Nephron progenitor cell (in vitro differentiated cells): ENCODE data around the gene ODF4.
A peak's percentile ranks its signal among the peaks of the same experiment; 100 is the strongest.

ENCODE experiments used
- DNase-seq: peaks from one replicate; pipeline ENCODE4 v3.0.0; 2021
- H3K27ac Mint-ChIP-seq: 2 replicates; pipeline ENCODE4 v1.8.0; 2021; ENCODE audit warnings: mild to moderate bottlenecking, moderate library complexity, mixed read lengths
- H3K27me3 Mint-ChIP-seq: 2 replicates; pipeline ENCODE4 v1.8.0; 2021; ENCODE audit warnings: mild to moderate bottlenecking, low read depth, mixed read lengths; ENCODE audit not compliant: poor library complexity
- H3K36me3 Mint-ChIP-seq: 2 replicates; pipeline ENCODE4 v1.8.0; 2021; ENCODE audit warnings: low read depth, mixed read lengths
- H3K4me1 Mint-ChIP-seq: 2 replicates; pipeline ENCODE4 v1.8.0; 2021; ENCODE audit warnings: mixed read lengths
- H3K4me3 Mint-ChIP-seq: 2 replicates; pipeline ENCODE4 v1.8.0; 2021; ENCODE audit warnings: mild to moderate bottlenecking, moderate library complexity, mixed read lengths
- H3K9me3 Mint-ChIP-seq: 2 replicates; pipeline ENCODE4 v1.8.0; 2021; ENCODE audit warnings: mild to moderate bottlenecking, moderate library complexity, mixed read lengths
- CTCF ChIP-seq: fragments of 200-600 bp; sonication (generic); IDR thresholded peaks from 2 replicates; pipeline ENCODE4 v1.5.0; 2021; ENCODE audit warnings: antibody characterized with exemption

ODF4 gene

GRCh38 chr17:8300226-8300625 lies 39.4 kb upstream of the ODF4 start:
- TF ChIP-seq CTCF = no peak
- no peak for DNase-seq
- H3K27ac Mint-ChIP-seq = no peak overlapping the region
- H3K4me1 Mint-ChIP-seq = peaks cover 21% of the 10 kb centered on the region
- H3K4me3 Mint-ChIP-seq = no peak overlapping the region
- peaks cover 3% of the 10 kb centered on the region for H3K9me3 Mint-ChIP-seq
- no peaks in the 10 kb centered on the region for H3K36me3 Mint-ChIP-seq
- H3K27me3 Mint-ChIP-seq = no peaks in the 10 kb centered on the region

- DNase-seq = peak; percentile 58
- no peaks in the 10 kb centered on the region for H3K36me3 Mint-ChIP-seq
- no peak overlapping the region for H3K4me3 Mint-ChIP-seq
- peaks cover 20% of the 10 kb centered on the region for H3K4me1 Mint-ChIP-seq
- peaks cover 3% of the 10 kb centered on the region for H3K9me3 Mint-ChIP-seq
- no peak overlapping the region for H3K27ac Mint-ChIP-seq
- TF ChIP-seq CTCF = peak; percentile 81
- no peaks in the 10 kb centered on the region for H3K27me3 Mint-ChIP-seq
Observed at GRCh38 chr17:8300627-8301242, 38.9 kb upstream of the ODF4 start.

GRCh38 chr17:8310601-8311123 lies 29.0 kb upstream of the ODF4 start:
- TF ChIP-seq CTCF = no peak
- no peaks in the 10 kb centered on the region for H3K9me3 Mint-ChIP-seq
- H3K27me3 Mint-ChIP-seq = peaks cover 41% of the 10 kb centered on the region
- H3K4me1 Mint-ChIP-seq = peaks cover 41% of the 10 kb centered on the region
- no peaks in the 10 kb centered on the region for H3K36me3 Mint-ChIP-seq
- DNase-seq = no peak
- no peak overlapping the region for H3K4me3 Mint-ChIP-seq
- peak overlapping the region; percentile 64 for H3K27ac Mint-ChIP-seq

GRCh38 chr17:8311131-8311790 lies 28.4 kb upstream of the ODF4 start:
- H3K4me3 Mint-ChIP-seq = no peak overlapping the region
- no peak for TF ChIP-seq CTCF
- no peak overlapping the region for H3K27ac Mint-ChIP-seq
- peaks cover 47% of the 10 kb centered on the region for H3K4me1 Mint-ChIP-seq
- no peaks in the 10 kb centered on the region for H3K36me3 Mint-ChIP-seq
- DNase-seq = no peak
- peaks cover 47% of the 10 kb centered on the region for H3K27me3 Mint-ChIP-seq
- H3K9me3 Mint-ChIP-seq = no peaks in the 10 kb centered on the region

GRCh38 chr17:8312251-8312650 lies 27.4 kb upstream of the ODF4 start:
- Mint-ChIP-seq H3K9me3 (no peaks in the 10 kb centered on the region), H3K36me3 (no peaks in the 10 kb centered on the region), H3K4me1 (peaks cover 48% of the 10 kb centered on the region), H3K27me3 (peaks cover 54% of the 10 kb centered on the region), H3K27ac (no peak overlapping the region), H3K4me3 (no peak overlapping the region)
- no peak for DNase-seq
- TF ChIP-seq CTCF = no peak
